Gastroesophageal sphincter (tissue), 3 donors: Measurements from ENCODE around the gene ALDH7A1.

Source experiments
- EP300 ChIP-seq: sonication (generic); formaldehyde crosslinking; IDR thresholded peaks from one replicate; pipeline ENCODE4 v1.6.1; 2017; ENCODE audit warnings: antibody characterized with exemption, mild to moderate bottlenecking
- POLR2A ChIP-seq, 2 donors: fragments of 450-650 bp; IDR thresholded peaks; one replicate each; pipeline ENCODE4 v1.6.1; 2017; ENCODE audit warnings: antibody characterized with exemption in 2 of 2, mild to moderate bottlenecking in 2 of 2, moderate library complexity in 1 of 2
- POLR2AphosphoS5 ChIP-seq: sonication (generic); formaldehyde crosslinking; IDR thresholded peaks from one replicate; pipeline ENCODE4 v1.6.1; 2017; ENCODE audit warnings: antibody characterized with exemption
- TF ChIP-seq, protein P1 (sequence below), 4 experiments: fragments of 200-600 bp in 2 of 4; fragments of 450-650 bp in 2 of 4; sonication (generic) in 1 of 4; IDR thresholded peaks; one replicate each; pipeline ENCODE4 v1.5.1; 2017 to 2019; ENCODE audit warnings: antibody characterized with exemption in 4 of 4, mild to moderate bottlenecking in 2 of 4, moderate library complexity in 2 of 4

DNA sequence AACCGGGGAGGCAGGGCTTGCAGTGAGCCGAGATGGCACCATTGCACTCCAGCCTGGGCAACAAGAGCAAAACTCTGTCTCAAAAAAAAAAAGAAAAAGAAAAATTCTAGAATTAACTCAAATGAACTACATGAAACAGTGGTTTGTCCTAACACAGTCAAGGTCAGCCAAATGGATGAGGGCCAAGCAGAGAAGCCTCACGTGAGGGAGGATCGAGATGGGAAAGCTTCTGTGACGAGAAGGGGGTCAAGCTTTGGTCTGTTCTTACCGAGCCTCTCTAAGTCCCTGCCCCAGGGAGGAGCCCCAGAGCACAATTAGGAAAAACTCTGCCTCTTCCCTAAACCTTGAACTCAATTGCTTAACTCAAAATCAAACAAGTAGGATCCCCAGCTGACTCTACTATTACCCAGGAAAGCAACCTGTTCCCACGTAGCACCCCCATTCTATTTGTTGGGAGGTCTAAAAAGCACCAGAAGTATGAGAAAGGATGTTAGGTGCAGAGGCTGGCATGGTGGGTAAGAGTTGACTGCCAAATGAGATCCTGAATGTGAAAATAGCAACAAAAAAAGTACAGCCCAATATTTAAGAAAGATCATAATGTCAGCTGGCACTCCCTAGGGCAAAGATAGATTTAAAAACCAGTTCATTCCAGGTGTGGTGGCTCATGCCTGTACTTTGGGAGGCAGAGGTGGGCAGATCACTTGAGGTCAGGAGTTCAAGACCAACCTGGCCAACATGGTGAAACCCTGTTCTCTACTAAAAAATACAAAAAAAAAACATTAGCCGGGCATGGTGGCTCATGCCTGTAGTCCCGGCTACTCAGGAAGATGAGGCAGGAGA lies 7.2 kb downstream of the ALDH7A1 start:
- TF ChIP-seq, protein P1, sequence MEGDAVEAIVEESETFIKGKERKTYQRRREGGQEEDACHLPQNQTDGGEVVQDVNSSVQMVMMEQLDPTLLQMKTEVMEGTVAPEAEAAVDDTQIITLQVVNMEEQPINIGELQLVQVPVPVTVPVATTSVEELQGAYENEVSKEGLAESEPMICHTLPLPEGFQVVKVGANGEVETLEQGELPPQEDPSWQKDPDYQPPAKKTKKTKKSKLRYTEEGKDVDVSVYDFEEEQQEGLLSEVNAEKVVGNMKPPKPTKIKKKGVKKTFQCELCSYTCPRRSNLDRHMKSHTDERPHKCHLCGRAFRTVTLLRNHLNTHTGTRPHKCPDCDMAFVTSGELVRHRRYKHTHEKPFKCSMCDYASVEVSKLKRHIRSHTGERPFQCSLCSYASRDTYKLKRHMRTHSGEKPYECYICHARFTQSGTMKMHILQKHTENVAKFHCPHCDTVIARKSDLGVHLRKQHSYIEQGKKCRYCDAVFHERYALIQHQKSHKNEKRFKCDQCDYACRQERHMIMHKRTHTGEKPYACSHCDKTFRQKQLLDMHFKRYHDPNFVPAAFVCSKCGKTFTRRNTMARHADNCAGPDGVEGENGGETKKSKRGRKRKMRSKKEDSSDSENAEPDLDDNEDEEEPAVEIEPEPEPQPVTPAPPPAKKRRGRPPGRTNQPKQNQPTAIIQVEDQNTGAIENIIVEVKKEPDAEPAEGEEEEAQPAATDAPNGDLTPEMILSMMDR (IDR thresholded peaks at IDR 0.05) = no peak
- TF ChIP-seq POLR2AphosphoS5 (no peak), EP300 (no peak), POLR2A (IDR thresholded peaks at IDR 0.05) (no peak)
